Measurements from ENCODE around the gene ABHD11. TPM values are rescaled to one million over a fixed set of nuclear protein-coding genes. Genes with fewer than 3 reads are reported as not detected.

ABHD11 gene
- 5.4 and 20.9 TPM in 2 replicates for total RNA-seq

GRCh38 chr7:73738612-73739386 lies at the start of gene ABHD11:
TSS of gene ABHD11 (minus strand) at chr7:73738802. CDS start at chr7:73738770, 32 bp downstream.

GRCh38 chr7:73770002-73770859 lies 31.6 kb upstream of the ABHD11 start, which contains the start of gene CLDN3:
TSS of gene CLDN3 (minus strand) at chr7:73770270. CDS start at chr7:73770049, 221 bp downstream.

GRCh38 chr7:73718905-73719805 lies 19.4 kb downstream of the ABHD11 start, which contains the start of gene STX1A:
TSS of gene STX1A (minus strand) at chr7:73719669. CDS start at chr7:73719631, 38 bp downstream.

Other genes starting within 250 kb of the ABHD11 start
- 40.6 and 71.1 TPM in 2 replicates for gene BAZ1B, start 216.5 kb downstream of the ABHD11 start, total RNA-seq
- 14.7 and 36.4 TPM in 2 replicates for gene BCL7B, start 181.1 kb downstream of the ABHD11 start, total RNA-seq
- 94.3 and 111 TPM in 2 replicates for gene TBL2, start 160.2 kb downstream of the ABHD11 start, total RNA-seq
- gene MLXIPL, start 114.3 kb downstream of the ABHD11 start, total RNA-seq: not detected in 2 replicates
- gene VPS37D, start 71.0 kb downstream of the ABHD11 start, total RNA-seq: 2.3 and 5.9 TPM in 2 replicates
- gene DNAJC30, start 55.3 kb downstream of the ABHD11 start, total RNA-seq: 1.7 and 3.6 TPM in 2 replicates
- 49.0 and 98.9 TPM in 2 replicates for gene BUD23, start 55.2 kb downstream of the ABHD11 start, total RNA-seq
- 27.1 and 52.1 TPM in 2 replicates for gene STX1A, start 19.1 kb downstream of the ABHD11 start, total RNA-seq
- gene CLDN3, start 31.5 kb upstream of the ABHD11 start, total RNA-seq: not detected in 2 replicates
- 0.85 and 2.7 TPM in 2 replicates for gene CLDN4, start 92.2 kb upstream of the ABHD11 start, total RNA-seq
- 9.9 and 11.5 TPM in 2 replicates for gene METTL27, start 103.7 kb upstream of the ABHD11 start, total RNA-seq
- gene TMEM270, start 122.4 kb upstream of the ABHD11 start, total RNA-seq: not detected in 2 replicates